ENCODE data around the gene DPYSL5. TPM values are rescaled to one million over a fixed set of nuclear protein-coding genes. Genes with fewer than 3 reads are reported as not detected.

DPYSL5 gene
- total RNA-seq, 1 donor: not detected

- no peak for TF ChIP-seq CTCF (IDR thresholded peaks at IDR 0.05; ENCODE audit: insufficient read depth, low read depth, low read length)
- no peak for DNase-seq (ENCODE audit: low read depth)
- H3K4me3 ChIP-seq (ENCODE audit: low read depth, low read length): no peak overlapping the region
These were observed 2.6 kb downstream of the DPYSL5 start for GRCh38 chr2:26850505-26850904.

GRCh38 chr2:26852405-26853306 is 4.7 kb downstream of the DPYSL5 start:
- DNase-seq (ENCODE audit: low read depth): no peak
- no peak overlapping the region for H3K4me3 ChIP-seq (ENCODE audit: low read depth, low read length)
- no peak for TF ChIP-seq CTCF (IDR thresholded peaks at IDR 0.05; ENCODE audit: insufficient read depth, low read depth, low read length)

GRCh38 chr2:26853751-26854150 is 5.8 kb downstream of the DPYSL5 start:
- TF ChIP-seq CTCF (IDR thresholded peaks at IDR 0.05; ENCODE audit: insufficient read depth, low read depth, low read length): no peak
- no peak overlapping the region for H3K4me3 ChIP-seq (ENCODE audit: low read depth, low read length)
- no peak for DNase-seq (ENCODE audit: low read depth)

- no peak overlapping the region for H3K4me3 ChIP-seq (ENCODE audit: low read depth, low read length)
- TF ChIP-seq CTCF (IDR thresholded peaks at IDR 0.05; ENCODE audit: insufficient read depth, low read depth, low read length): no peak
- no peak for DNase-seq (ENCODE audit: low read depth)
These were observed 6.4 kb downstream of the DPYSL5 start for GRCh38 chr2:26854283-26854827.

GRCh38 chr2:26855466-26855865 is 7.5 kb downstream of the DPYSL5 start:
- H3K4me3 ChIP-seq (ENCODE audit: low read depth, low read length): no peak overlapping the region
- no peak for DNase-seq (ENCODE audit: low read depth)
- no peak for TF ChIP-seq CTCF (IDR thresholded peaks at IDR 0.05; ENCODE audit: insufficient read depth, low read depth, low read length)

DNA sequence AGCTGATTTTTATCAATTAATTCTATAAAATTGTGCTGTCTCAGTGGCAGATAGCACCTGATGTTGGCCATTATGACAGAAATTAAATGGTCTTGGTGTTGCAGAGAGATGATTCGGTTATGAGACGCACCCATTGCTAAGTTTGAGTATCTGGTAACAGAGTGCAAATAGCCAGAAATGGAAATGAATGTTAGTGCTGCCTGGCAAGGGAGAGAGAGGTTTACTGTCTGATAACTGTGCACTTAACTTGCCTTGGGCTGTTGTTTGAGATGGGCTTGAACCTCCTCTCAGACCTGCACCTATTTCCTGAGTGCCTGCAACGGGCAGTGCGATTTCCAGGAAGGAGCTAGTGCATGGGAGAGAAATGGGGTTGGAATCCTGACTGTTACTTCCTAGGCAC is 11.7 kb downstream of the DPYSL5 start:
- no peak overlapping the region for H3K4me3 ChIP-seq (ENCODE audit: low read depth, low read length)
- no peak for TF ChIP-seq CTCF (IDR thresholded peaks at IDR 0.05; ENCODE audit: insufficient read depth, low read depth, low read length)
- no peak for DNase-seq (ENCODE audit: low read depth)

Measured in fibroblast of villous mesenchyme (primary cell).